KG1 (cell line): ENCODE results near the gene RNF169.

ENCODE experiments used
- DNase-seq: peaks from one replicate; lab custom pipeline; 2025; lab: John Stamatoyannopoulos, UW

Gene RNF169

GRCh38 chr11:74877132-74877531, 128.5 kb downstream of the RNF169 start:
- no peak for DNase-seq
